Endometrium (tissue), 2 donors: ENCODE data around the gene LECT2.
A peak's percentile ranks its signal among the peaks of the same experiment; 100 is the strongest.

Experiments
- FAIRE-seq: peaks from 2 replicates; lab custom pipeline; 2012; peaks lifted over from hg19 to GRCh38; lab: Jason Lieb, UNC
- donor health status: control.
- donor health status: control.

The LECT2 gene

DNA sequence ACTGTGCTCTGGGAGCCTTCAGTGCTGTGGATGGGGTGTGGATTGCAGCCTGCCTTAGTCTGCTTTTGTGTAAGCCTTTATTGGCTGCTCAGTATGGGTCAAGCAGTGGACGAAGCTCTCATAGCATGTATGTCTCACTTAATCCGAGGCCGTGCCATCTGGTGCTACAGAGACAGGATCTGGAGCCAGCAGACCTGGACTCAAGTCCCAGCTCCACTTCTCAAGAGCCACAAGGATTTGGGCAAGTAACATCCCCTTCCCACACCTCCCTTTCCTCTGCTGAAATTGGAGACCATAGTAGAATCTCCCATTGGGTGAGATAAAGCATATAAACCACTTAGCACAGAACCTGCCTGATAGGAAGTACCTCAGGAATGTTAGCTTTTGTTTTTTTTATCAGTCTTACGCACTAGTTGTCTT, 23.4 kb upstream of the LECT2 start:
- FAIRE-seq = no peak

DNA sequence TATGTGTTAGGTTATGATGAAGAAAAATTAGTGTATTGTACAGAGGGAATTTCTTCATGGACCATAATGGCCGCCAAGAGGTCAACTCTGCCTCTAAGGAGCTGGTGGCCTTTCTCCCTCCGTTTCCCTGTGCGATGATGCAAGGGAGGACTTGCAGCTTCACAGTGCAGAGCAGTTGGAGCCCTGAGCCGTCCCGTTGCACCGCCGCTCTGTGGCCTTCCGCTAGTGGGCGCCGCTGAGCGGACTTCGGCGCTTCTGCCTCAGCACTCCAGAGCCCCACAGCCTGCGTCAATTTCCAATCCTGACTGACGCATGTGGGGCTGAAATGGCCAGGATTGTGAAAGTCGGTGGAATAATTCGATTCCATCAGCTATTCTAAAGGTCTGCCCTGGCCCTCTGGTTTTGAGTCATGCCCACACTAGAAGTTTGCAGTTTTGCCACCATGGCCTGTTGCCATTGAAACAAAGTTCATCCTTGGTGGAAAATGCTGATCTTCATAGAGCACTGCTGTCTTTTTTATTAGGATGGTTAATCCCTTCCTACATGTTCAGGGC, 22.7 kb upstream of the LECT2 start:
- no peak for FAIRE-seq

DNA sequence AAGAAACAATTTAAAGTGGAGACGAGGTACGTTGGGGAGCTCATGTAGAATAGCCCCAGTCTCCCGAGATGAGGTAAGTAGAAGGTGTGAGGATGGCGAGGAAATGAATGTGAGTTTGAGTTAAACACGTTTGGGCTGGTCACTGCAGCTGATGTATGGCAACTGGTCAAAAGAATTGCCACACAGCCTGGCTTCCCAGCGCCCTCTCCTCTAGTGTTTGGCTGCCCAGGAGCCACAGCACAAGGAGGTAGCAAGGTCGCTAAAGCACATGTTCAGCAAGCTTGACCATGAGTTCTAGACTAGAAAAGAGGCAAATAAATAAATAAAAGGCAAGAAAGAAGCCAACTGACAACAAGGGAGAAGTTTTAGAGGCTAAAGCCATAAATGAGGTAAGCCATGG, 21.4 kb upstream of the LECT2 start:
- FAIRE-seq = no peak

DNA sequence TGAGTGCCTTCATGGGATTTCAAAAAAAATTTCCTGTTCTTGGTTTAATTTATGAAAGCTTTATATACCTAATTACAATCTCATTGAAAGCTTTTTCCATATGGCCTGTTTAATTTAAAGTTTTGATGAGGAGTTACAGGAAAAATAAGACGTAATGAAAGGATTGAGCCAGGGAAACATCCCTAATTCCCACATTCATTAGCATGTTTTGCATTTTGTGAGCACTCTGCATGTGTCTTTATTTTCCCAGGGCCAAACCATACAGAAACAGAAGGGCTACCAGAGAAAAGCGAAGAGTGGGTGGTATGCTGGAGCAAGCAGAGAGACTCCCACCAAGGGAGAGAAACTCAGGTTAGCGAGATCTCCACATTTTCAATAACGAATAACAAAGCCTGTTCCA, 20.3 kb upstream of the LECT2 start:
- no peak for FAIRE-seq

DNA sequence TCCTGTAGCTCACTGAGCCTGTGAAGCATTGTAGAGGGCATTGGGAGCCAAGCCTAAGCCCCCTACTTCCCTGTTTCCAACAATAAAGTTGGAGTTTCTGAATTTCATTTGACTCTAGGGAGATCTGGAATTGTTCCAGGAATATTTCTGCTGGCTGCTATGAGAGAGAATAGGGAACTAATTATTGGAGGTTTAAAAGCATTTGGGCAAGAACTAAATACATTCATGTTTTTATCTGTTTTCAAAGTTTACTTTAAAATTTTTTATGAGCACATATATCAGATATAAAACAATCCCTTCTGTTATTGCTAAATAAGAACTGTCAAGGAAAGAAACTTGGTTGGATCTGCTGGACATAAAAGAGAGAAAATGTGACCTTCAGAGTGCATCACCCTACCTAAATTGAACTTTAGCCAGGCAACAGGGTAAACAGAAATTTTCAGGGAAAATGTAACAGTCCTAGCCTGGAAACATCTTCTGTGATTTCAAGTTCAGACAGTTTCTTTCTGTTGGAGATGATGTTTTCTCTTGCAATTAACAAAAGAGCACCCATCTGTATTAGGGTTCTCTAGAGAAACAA, 19.3 kb upstream of the LECT2 start:
- FAIRE-seq = peak; percentile 99

DNA sequence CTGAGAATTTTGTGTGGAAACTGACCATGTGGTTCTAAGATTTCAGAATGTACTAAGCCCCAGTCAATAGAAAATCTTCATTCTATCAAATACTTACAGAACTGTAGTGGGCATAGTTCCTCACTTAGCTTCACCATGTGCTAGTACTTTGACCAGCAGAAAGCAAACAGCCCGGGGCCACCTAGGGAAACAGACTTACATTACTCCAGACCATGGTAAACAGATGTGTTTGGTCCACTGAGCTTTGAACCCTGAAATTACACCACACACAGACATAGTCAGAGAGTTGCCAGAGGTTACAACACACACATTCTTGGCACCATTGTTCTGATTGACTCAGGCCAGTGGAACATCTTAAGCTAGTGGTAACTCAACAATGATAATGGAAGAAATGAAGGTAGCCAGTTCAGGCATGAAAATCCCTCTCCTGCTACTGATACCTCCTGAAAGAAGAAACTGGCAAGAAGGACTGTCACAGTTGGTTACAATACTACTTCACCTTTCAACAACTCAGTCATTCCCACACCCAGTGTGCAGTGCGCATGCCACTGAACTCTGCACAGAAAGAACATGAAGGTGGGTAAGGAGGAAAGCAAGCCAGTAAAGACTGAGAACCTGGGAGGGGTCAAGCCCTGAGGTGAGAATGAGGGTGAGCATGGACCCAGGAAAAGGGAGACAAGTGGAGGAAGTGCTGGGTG, 18.7 kb upstream of the LECT2 start:
- no peak for FAIRE-seq

DNA sequence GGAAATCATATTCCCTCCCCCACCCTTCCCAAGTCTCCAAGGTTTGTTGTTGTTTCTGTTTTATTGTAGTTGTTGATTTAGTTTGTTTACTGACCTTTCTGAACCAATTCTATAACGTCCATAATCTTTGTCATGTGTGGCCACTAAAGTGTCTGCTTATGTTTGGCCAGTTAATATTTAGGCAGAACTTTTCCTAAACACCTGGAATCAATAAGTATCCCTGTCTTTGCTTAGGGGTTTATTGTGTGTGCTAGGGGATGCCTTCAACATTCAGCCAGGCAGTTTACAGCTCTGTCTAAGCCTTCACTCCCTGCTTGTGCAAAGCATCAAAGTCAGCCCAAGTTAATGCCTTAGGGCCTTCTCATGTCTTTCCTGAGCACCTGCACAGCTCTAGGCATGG, 16.9 kb upstream of the LECT2 start:
- no peak for FAIRE-seq

DNA sequence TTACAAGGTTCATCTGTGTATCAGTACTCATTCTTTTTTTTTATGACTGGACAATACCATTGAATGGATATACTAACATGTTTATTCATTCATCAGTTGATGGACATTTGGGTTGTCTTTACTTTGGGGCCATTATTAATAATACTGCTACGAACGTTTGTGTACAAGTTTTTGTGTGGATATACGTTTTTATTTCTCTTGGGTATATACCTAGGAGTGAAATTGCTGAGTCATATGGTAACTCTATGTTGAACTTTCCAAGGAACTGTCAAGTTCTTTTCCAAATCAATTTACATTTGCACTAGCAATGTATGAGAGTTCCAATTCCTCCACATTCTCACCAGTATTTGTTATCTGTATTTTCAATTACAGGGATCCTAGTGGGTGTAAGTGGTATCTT, 12.0 kb upstream of the LECT2 start:
- FAIRE-seq = no peak

DNA sequence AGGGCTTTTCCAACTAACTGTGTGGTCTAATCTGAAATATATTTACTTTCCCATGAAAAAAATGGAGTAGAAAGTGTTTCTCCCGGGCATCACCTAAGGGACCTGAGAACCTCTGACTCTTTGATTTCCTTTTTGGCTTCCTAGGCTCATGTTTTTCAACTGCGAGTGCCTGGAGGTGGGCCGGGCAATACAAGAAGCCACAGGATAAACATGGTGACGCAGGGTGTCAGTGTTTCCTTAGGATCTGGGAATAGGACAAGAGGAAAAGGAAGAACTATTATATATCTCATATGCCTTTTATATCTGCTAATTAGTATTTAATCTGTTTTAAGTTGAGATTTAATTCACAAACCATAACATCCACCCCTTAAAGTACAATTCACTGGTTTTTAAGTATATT, 11.4 kb upstream of the LECT2 start:
- FAIRE-seq = no peak

DNA sequence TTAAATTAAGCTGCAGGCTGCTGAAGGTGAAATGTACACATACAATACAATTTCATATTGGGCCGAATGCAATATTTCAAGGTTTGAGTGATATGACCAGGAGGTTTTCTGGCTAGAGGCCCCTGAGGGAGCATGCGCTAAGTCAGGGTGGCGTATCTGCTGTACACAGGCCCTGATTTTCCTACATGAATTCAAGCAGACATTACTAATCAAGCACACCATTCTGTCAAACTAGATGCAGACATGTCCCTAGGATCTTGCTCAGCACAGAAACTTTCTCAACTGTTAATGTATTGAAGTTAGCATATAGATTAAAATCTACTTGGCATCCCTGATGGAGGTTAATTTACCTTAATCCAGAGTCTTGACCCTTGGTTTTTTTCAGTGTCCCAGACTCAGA, 10.7 kb upstream of the LECT2 start:
- FAIRE-seq = no peak

DNA sequence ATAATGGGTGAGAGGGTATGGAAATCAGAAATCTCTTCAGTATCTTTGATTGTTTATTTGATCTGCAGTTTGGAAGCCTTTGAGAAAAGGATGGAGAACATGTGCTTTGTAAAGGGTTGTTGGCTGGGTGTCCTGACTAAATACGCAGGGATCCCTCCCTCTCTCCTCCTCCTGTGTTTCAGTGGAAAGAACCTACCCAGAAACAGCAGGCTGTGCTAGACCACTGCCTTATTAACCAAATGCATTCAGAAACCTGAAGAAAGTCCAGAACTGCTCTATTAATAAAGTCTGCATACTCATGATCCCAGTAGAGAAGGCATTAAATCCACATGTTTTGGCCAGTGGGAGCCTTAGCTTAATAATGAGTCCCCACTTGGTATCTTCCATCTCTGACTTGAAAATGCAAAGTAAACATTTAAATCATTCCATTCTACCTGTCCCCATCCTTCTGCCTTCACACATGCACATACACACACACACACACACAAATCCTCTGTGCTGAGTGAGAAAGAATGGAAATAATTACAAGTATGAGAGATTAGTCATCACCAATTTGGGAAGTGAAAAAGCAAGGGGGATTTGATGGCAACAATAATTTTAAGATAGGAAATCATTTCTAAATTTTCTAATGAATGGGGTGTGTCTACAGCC, 10.0 kb upstream of the LECT2 start:
- no peak for FAIRE-seq

DNA sequence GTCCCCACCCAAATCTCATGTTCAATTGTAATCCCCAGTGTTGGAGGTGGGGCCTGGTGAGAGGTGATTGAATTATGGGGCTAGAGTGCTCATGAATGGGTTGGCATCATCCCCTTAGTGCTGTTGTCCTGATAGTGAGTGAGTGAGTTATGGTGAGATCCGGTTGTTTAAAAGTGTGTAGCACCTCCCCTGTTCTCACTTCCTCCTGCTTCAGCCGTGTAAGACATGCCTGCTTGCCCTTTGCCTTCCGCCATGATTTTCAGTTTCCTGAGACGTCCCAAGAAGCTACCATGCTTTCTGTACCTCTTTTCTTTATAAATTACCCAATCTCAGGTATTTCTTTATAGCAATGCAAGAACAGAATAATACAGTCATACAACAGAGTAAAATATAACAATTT, 742 bp upstream of the LECT2 start:
- no peak for FAIRE-seq

DNA sequence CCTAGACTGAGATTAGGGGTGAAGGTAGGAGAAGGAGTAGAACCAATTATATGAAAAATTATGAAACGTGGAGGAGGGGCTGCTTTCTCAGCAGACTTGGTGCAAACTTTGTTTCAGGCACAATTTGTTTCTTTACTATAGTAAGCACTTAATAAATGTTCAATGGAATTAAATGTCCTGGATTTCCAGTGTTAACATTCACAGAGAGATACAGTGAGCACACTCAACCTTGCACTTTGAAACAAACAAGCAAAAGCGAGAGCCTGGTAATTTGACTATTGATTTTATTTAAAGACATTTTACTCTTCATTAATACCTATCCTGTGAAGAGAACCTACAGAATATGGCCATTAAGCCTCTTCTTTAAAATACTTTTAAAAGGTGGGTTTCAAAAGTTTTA, 933 bp downstream of the LECT2 start:
- FAIRE-seq = no peak

DNA sequence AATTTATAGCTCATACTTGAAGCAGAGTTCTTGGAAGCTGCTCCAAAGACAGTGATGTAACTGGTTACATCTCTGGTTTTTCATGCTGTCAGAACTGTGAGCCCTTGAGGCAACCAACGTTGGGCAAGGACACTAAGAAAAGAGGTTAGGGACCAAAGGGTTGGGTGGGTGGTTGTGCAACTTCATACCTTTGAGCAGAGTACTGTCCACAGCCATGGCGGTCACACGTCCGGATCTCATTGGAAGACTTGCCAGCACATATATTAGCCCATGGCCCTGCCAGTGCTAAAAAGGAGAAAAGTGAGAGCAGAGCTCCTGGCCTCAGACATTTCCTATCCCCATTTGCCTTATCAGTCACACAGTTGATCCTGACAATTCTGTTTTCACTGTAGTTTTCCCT, 2.1 kb downstream of the LECT2 start:
- no peak for FAIRE-seq

DNA sequence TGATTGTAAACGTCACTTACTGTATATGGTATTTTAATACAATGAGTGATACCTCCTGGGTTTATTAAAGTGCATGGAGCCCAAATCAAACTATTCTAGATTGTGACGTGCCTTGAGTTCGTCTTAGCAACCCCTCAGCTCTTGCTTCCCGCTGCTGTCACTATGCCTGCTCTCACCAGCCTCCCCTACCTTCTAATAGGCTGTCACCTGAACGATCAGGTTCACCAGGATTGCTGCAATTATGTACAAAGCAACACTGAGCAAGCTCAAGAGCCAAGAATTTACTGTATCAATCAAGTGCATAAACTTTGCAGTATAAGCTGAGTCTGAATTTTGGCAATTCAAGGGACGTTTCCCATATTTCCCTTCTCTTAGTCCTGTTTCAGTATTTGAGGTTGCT, 3.0 kb downstream of the LECT2 start:
- FAIRE-seq = no peak

DNA sequence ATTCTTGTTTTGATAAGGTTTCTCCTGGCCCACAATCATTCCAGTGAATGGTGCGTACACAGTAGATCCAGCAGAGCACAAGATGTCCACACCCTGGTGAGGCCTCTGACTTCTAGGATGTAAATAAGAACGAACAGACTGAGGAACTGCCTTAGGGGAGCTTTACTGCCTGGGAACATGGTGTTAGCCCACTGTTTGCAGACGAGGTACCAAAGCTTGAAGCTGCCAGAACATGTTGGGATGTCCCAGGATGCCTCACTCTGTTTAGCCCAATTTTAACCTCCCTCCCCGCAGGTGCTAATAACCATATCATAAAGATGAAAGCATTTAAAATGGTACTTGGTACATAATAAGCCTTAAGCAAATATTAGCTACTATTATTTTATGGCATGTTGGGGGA, 3.5 kb downstream of the LECT2 start:
- no peak for FAIRE-seq

DNA sequence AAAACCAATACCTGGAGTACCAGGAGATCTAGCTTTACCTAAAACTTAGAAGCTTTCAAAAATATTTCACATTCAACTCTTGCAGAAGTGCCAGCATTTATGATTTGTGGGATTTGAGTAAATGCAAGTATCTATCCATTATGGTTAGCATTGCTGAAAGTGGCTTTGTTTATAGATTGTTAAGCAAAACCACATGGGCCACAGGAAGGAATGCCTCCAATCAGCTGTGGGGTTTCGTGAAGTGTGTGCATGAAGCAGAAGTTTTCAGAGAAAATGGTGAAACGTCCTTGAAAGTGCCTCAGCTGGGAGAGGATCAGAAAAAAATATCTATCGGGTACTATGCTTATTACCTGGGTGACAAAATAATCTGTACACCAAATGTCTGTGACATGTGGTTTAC, 4.2 kb downstream of the LECT2 start:
- FAIRE-seq = no peak

DNA sequence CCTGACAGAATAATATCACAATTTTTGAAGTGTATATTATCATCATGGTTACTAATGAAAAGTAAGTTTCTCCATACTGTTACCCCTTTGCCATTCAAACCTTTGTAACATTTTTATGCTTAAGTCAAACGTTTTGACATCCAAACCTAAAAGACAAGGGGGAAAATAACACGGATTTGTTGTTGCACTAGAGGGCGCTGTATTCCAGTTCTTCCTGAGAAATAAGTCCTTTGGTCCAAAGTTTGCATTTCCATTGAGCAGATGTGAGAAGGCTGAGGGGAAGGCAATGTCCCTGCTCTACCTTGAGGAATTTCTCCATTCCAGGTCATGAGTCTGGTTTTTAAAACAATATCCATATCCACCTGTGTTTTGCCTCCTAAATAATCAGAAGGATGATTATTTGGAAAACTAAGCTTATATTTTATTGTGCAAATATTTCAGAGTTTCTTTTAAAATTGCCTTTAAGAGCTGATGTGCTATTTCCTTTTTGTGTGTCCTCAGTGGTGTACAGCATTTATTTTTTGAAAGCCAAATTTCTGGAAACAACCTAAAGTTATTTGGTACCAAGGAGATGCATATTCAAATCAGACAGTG, 9.7 kb downstream of the LECT2 start:
- FAIRE-seq = peak; percentile 94

DNA sequence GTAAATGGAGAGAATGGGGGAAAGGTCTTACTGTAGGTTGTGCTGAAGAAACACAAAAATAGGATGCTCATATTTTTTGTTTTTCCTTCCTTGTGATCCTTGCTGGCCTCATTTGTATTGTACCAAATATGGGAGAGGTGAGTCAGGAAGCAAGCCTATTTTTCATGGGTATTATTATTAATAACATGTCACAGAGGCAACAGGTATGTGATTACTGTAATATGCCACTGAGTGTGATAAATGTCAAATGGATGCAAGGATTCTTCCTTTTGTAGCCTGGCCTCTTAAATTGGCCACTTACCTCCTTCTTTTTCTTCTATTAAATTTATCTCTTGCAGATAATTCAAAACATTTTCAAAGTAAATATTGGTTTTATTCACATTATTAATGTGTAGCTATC, 10.2 kb downstream of the LECT2 start:
- FAIRE-seq = no peak

DNA sequence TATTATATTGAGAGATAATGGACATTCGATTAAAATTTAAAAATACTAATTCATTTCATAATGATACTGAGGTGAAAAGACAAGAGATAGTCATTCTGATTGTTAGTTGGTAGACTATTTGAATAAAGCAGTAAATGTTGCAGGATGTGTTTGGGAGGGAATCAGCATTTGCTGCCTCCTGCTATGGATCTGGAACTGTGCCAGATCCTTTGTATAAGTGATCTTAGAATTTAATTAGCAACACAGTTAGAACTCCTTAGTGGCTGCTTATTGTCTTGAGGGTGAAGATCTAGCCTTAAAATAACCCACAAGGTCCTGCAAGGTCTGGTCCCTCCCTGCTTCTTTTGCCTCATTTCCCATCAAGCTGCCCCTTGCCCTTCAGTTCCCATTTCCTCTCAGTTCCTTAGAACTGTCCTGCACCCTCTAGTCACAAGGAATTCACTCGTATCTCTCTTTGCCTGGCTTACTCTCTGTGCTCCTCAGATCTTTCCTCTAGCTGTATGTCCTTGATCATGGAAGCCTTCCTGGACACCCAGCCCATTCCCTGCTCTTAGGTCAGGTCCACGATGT, 12.5 kb downstream of the LECT2 start:
- no peak for FAIRE-seq

DNA sequence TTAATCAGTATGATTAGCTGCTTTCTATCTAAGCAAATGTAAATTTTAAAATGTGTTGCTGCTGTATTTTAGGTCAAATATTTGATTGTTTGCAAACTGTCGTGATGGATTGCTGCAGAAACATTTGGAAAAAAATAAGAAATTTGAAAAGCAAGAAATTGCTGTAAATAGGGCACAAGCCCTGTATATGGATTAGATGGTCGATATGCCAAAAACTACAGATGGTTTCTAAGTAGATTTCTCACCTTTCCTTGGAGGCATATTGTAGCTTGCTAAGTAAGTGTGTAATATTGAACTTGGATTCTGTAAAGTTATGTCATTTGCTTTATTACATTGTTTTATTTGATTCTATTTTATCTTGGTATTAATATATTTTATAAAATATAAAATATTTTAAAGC, 13.1 kb downstream of the LECT2 start:
- FAIRE-seq = no peak

DNA sequence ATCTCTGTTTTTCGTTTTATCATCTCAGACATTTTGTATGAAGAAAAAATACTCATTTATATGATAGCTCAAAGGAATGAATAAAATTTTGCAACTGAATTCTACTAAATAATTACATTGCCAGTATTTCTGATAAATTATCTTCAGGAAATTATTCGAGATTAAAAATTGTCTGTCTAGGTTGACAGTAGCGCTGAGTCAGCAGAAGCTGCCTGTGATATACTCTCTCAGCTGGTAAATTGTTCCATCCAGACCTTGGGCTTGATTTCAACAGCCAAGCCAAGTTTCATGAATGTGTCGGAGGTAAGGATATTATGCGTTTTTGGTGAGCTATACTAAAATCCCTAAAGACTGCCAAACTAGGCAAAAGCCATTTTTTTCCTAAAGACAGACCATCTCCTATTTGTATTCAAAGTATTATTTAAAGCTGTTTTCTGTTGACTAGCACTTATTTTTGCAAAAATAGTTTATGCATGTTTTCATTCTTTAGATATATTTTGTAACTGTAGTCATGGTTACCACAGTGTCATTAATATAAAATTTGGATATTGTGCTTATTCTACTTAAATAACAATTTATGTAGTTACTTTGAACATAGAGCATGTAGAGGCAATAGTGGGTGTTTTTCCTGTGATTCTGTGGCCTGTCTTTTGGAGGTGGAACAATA, 17.4 kb downstream of the LECT2 start:
- FAIRE-seq = no peak
